Sigmoid colon (tissue), 7 donors: Measurements from ENCODE around the gene DOCK1. TPM values are rescaled to one million over a fixed set of nuclear protein-coding genes. Genes with fewer than 3 reads are reported as not detected.

Experiments
- DNase-seq: peaks from one replicate; pipeline ENCODE4 v3.0.0-alpha.2; 2019
- H3K27ac ChIP-seq, 4 donors: fragments of 200-600 bp; sonication (generic); one replicate each; pipeline ENCODE4 v1.5.1; 2016 to 2019; ENCODE audit warnings: mild to moderate bottlenecking in 1 of 4
- H3K27me3 ChIP-seq, 3 donors: fragments of 200-600 bp; sonication (generic); one replicate each; pipeline ENCODE4 v1.5.1; 2019; ENCODE audit warnings: mild to moderate bottlenecking in 1 of 3
- H3K36me3 ChIP-seq, 4 donors: fragments of 200-600 bp; sonication (generic); one replicate each; pipeline ENCODE4 v1.5.1; 2016 to 2019
- H3K4me1 ChIP-seq, 4 donors: fragments of 200-600 bp; sonication (generic); one replicate each; pipeline ENCODE4 v1.5.1; 2017 to 2019
- H3K4me3 ChIP-seq, 4 donors: fragments of 200-600 bp; sonication (generic); one replicate each; pipeline ENCODE4 v1.5.1; 2017 to 2019; ENCODE audit warnings: mild to moderate bottlenecking in 2 of 4, moderate library complexity in 1 of 4
- H3K9me3 ChIP-seq, 4 donors: fragments of 200-600 bp in 3 of 4; sonication (generic) in 3 of 4; one replicate each; pipeline versions ENCODE4 v1.5.1 to v1.6.1; 2013 to 2019
- EP300 ChIP-seq, 4 donors: sonication (generic); formaldehyde crosslinking; IDR thresholded peaks; one replicate each; pipeline ENCODE4 v1.6.1; 2017; ENCODE audit warnings: antibody characterized with exemption in 4 of 4
- POLR2A ChIP-seq, 2 donors: fragments of 450-650 bp; IDR thresholded peaks; one replicate each; pipeline ENCODE4 v1.6.1; 2016; ENCODE audit warnings: antibody characterized with exemption in 2 of 2, mild to moderate bottlenecking in 2 of 2, moderate library complexity in 2 of 2
- POLR2AphosphoS5 ChIP-seq, 4 donors: sonication (generic); formaldehyde crosslinking; IDR thresholded peaks; one replicate each; pipeline ENCODE4 v1.6.1; 2017; ENCODE audit warnings: antibody characterized with exemption in 4 of 4
- WGBS, 2 donors: extraction: QIAGEN DNeasy Blood & Tissue Kit; methylation state at CpG; one replicate each; pipeline ENCODE4 v1.1.7; 2013; 5-methylcytosine and 5-hydroxymethylcytosine counted together
- intact Hi-C: fragments of 100-400 bp; cut with DNase I; formaldehyde crosslinking; loops from one replicate; pipeline ENCODE4 v1.15.1; 2023
- polyA plus RNA-seq, 3 donors: library from polyadenylated mRNA; stranded (reverse); fragments of 200-250 nt; gene quantifications; one replicate each; pipeline ENCODE4 v1.2.3, GENCODE V29; 2013
- total RNA-seq, 4 donors: library from RNA; depleted of rRNA; stranded (reverse); fragments of >200 nt; gene quantifications; one replicate each; pipeline ENCODE4 v1.1.0, GENCODE V29; 2016
- TF ChIP-seq, protein P1 (sequence below), 4 experiments: fragments of 450-650 bp in 3 of 4; fragments of 200-600 bp in 1 of 4; IDR thresholded peaks; one replicate each; pipeline ENCODE4 v1.5.1; 2016 to 2019; ENCODE audit warnings: antibody characterized with exemption in 4 of 4, mild to moderate bottlenecking in 3 of 4, moderate library complexity in 2 of 4
- donor health status: healthy with polysubstance abuse.
- donor health status: Bipolar disorder and iron deficiency.
- donor health status: healthy.

Gene DOCK1
- total and polyA plus RNA-seq, 7 donors, result 15.0 to 53.7 (median 40.2) TPM

DNA sequence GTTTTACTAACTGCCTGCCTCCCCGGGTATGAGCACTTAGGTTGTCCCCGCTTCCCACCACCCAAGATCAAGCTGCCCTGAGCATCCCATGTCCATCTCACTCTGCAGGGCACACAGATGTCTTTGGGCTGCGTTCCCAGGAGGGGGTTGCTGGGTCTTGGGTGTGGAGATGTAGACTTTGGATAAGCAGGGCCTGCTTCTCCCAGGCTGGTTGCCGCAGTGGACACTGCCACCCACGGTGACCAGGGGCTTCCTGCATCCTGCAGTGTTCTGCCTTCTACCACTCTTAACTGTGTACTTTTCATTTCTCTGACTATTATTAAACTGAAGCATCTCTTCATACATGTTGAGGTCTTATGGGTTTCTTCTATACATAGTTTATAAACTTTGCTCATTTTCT lies 70.0 kb downstream of the DOCK1 start:
- no peak for DNase-seq
- Histone ChIP-seq H3K27me3 (no peaks in the 10 kb centered on the region), H3K36me3 (peaks cover 0 to 47% (median 0%) of the 10 kb centered on the region in 4 donors), H3K9me3 (no peaks in the 10 kb centered on the region), H3K27ac (no peak overlapping the region), H3K4me1 (peaks cover 0 to 12% (median 9%) of the 10 kb centered on the region in 4 donors), H3K4me3 (no peak overlapping the region)
- TF ChIP-seq POLR2A (IDR thresholded peaks at IDR 0.05), result no peak
- no peak for TF ChIP-seq EP300 (IDR thresholded peaks at IDR 0.05)
- TF ChIP-seq, protein P1, sequence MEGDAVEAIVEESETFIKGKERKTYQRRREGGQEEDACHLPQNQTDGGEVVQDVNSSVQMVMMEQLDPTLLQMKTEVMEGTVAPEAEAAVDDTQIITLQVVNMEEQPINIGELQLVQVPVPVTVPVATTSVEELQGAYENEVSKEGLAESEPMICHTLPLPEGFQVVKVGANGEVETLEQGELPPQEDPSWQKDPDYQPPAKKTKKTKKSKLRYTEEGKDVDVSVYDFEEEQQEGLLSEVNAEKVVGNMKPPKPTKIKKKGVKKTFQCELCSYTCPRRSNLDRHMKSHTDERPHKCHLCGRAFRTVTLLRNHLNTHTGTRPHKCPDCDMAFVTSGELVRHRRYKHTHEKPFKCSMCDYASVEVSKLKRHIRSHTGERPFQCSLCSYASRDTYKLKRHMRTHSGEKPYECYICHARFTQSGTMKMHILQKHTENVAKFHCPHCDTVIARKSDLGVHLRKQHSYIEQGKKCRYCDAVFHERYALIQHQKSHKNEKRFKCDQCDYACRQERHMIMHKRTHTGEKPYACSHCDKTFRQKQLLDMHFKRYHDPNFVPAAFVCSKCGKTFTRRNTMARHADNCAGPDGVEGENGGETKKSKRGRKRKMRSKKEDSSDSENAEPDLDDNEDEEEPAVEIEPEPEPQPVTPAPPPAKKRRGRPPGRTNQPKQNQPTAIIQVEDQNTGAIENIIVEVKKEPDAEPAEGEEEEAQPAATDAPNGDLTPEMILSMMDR (IDR thresholded peaks at IDR 0.05), result no peak
- no peak for TF ChIP-seq POLR2AphosphoS5 (IDR thresholded peaks at IDR 0.05)
- intact Hi-C loops, result no loop called here
- WGBS, 2 donors, result 93 to 97% methylated on average over 5 of the region's 5 CpGs

- Histone ChIP-seq H3K27me3 (no peaks in the 10 kb centered on the region), H3K27ac (no peak overlapping the region), H3K9me3 (no peaks in the 10 kb centered on the region), H3K4me1 (peaks cover 0 to 12% (median 9%) of the 10 kb centered on the region in 4 donors), H3K4me3 (no peak overlapping the region), H3K36me3 (peaks cover 0 to 53% (median 0%) of the 10 kb centered on the region in 4 donors)
- TF ChIP-seq, protein P1 (IDR thresholded peaks at IDR 0.05), result no peak
- no peak for TF ChIP-seq POLR2A (IDR thresholded peaks at IDR 0.05)
- TF ChIP-seq EP300 (IDR thresholded peaks at IDR 0.05), result no peak
- TF ChIP-seq POLR2AphosphoS5 (IDR thresholded peaks at IDR 0.05), result no peak
- no peak for DNase-seq
- 58 to 86% methylated on average over 6 of the region's 6 CpGs for WGBS, 2 donors
- intact Hi-C loops, result no loop called here
Observed at GRCh38 chr10:126977216-126977615, 72.0 kb downstream of the DOCK1 start.

GRCh38 chr10:126979311-126979710 lies 74.1 kb downstream of the DOCK1 start:
- peaks cover 0 to 67% (median 0%) of the 10 kb centered on the region in 4 donors for H3K36me3 ChIP-seq
- intact Hi-C loops, result no loop called here
- 78 to 94% methylated on average over 1 of the region's 1 CpG for WGBS, 2 donors

GRCh38 chr10:126993208-126993607 lies 88.0 kb downstream of the DOCK1 start:
- DNase-seq, result no peak
- H3K27ac ChIP-seq, result no peak overlapping the region
- WGBS, 2 donors, result 92 to 93% methylated on average over 7 of the region's 7 CpGs
- H3K4me1 ChIP-seq, result no peaks in the 10 kb centered on the region
- peaks cover 6 to 70% (median 21%) of the 10 kb centered on the region in 4 donors for H3K36me3 ChIP-seq
- no peak overlapping the region for H3K4me3 ChIP-seq
- no peak for TF ChIP-seq POLR2AphosphoS5 (IDR thresholded peaks at IDR 0.05)
- no peak for TF ChIP-seq EP300 (IDR thresholded peaks at IDR 0.05)
- H3K9me3 ChIP-seq, result no peaks in the 10 kb centered on the region
- intact Hi-C loops, result no loop called here
- H3K27me3 ChIP-seq, result no peaks in the 10 kb centered on the region

More at GRCh38 chr10:126979311-126979710, 74.1 kb downstream of the DOCK1 start:
- no peak overlapping the region for H3K4me3 ChIP-seq
- no peak for DNase-seq
- H3K4me1 ChIP-seq, result no peaks in the 10 kb centered on the region
- TF ChIP-seq EP300 (IDR thresholded peaks at IDR 0.05) (no peak), POLR2A (IDR thresholded peaks at IDR 0.05) (no peak)
- no peaks in the 10 kb centered on the region for H3K9me3 ChIP-seq
- no peak overlapping the region for H3K27ac ChIP-seq
- no peaks in the 10 kb centered on the region for H3K27me3 ChIP-seq

GRCh38 chr10:126997801-126998590 lies 92.8 kb downstream of the DOCK1 start:
- Histone ChIP-seq H3K4me1 (no peaks in the 10 kb centered on the region), H3K36me3 (peaks cover 0 to 65% (median 22%) of the 10 kb centered on the region in 4 donors), H3K27me3 (no peaks in the 10 kb centered on the region), H3K27ac (no peak overlapping the region), H3K9me3 (no peaks in the 10 kb centered on the region), H3K4me3 (no peak overlapping the region)
- intact Hi-C loops, result no loop called here
- no peak for TF ChIP-seq POLR2AphosphoS5 (IDR thresholded peaks at IDR 0.05)
- TF ChIP-seq EP300 (IDR thresholded peaks at IDR 0.05), result no peak
- TF ChIP-seq POLR2A (IDR thresholded peaks at IDR 0.05), result no peak
- TF ChIP-seq, protein P1 (IDR thresholded peaks at IDR 0.05), result no peak
- DNase-seq, result no peak
- WGBS, 2 donors, result 93 to 95% methylated on average over 8 of the region's 8 CpGs
